ENCODE measurements around the gene RIN3. TPM values are rescaled to one million over a fixed set of nuclear protein-coding genes. Genes with fewer than 3 reads are reported as not detected.

RIN3 gene
- polyA plus RNA-seq, 4 donors, result 5.6 to 7.6 (median 6.7) TPM

DNA sequence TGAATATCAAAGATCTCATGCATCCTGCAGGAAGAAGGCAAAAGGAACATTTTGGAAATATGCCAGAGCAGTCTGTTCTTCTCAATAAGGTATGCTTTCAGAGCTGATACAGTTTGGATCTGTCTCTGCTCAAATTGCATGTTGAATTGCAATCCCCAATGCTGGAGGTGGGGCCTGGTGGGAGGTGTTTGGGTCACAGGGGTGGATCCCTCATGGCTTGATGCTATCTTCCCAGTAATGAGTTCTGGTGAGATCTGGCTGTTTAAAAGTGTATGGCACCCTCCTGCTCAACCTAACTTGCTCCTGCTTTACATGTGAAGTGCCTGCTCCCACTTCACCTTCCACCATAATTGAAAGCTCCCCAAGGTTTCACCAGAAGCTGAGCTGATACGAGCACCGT, 76.6 kb downstream of the RIN3 start:
- DNase-seq (ENCODE audit: low read depth in 4 of 4, low spot score in 2 of 4), result no peak

DNA sequence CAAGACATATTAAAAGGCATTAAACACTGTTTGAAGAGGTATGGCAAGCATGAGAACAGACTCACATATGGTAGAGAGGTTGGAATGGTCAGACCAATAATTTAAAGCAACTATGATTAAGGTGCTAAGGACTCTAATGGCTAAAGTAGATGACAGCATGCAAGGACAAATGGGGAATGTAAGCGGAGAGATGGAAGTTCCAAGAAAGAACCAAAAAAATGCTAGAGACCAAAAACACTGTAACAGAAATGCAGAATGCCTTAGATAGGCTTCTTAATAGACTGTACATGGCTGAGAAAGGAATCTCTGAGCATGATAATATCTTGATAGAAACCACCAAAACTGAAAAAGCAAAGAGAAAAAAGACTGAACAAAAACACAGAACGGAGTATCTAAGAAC, 77.4 kb downstream of the RIN3 start:
- no peak for DNase-seq (ENCODE audit: low read depth in 4 of 4, low spot score in 2 of 4)

DNA sequence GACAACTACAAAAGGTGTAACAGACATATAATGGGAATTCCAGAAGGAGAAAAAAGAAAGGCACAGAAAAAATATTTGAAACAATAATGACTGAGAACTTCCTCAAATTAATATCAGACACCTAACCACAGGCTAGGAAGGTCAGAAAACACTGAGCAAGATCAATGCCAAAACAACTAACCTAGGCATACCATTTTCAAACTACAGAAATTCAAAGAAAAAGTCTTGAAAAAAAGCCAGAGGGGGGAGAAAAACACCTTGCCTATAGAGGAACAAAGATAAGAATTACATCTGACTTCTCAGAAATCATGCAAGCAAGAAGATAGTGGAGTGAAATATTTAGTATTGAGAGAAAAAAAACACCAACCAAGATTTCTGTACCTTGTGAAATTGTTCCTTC, 77.8 kb downstream of the RIN3 start:
- no peak for DNase-seq (ENCODE audit: low read depth in 4 of 4, low spot score in 2 of 4)

DNA sequence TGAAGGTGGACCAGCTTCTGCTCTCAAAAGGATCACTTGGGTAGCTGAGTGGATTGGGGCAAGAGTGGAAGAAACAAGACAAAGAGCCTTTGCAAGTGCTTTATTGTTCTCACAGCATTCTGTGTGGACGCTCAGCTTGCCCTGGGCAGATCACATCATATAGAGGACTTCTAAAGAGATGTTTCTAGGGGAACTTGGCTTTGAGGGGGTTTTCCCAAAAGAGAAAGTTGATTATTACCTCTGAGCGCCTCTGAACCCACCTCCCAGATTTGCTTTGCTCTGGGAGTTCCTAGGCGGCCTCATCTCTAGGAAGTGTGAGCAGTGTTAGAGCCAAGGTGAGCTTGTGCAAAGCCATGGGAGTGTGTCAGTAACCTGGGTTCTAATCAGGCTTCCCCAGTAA, 81.7 kb downstream of the RIN3 start:
- DNase-seq (ENCODE audit: low read depth in 4 of 4, low spot score in 2 of 4), result no peak

DNA sequence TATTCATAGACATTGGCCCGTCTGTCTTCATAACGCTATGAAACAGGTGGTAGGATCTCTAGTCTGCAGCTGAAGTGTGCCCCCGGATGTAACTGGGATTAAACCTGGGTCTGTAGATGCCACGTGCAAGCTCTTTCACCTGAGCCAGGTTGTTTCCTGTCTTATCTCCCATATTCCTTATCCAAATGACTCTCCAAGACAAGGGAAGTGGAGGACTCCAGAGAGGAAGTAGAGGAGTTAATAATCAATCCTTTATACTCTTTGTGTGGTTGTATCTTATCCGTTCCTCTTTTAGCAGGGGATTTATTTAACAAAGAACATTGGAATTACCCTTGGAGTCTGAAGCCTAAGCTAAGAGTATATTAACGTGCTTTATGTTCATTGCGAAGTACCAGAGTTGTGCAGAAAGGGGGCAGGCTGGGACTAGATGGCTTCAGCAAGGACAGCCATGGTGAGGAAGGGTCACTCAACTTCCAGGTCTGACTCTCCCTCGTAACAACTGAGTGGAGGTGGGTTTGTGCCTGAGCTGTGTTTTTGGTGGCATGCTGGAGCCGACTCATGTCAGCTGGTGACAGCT, 82.8 kb downstream of the RIN3 start:
- no peak for DNase-seq (ENCODE audit: low read depth in 4 of 4, low spot score in 2 of 4)

DNA sequence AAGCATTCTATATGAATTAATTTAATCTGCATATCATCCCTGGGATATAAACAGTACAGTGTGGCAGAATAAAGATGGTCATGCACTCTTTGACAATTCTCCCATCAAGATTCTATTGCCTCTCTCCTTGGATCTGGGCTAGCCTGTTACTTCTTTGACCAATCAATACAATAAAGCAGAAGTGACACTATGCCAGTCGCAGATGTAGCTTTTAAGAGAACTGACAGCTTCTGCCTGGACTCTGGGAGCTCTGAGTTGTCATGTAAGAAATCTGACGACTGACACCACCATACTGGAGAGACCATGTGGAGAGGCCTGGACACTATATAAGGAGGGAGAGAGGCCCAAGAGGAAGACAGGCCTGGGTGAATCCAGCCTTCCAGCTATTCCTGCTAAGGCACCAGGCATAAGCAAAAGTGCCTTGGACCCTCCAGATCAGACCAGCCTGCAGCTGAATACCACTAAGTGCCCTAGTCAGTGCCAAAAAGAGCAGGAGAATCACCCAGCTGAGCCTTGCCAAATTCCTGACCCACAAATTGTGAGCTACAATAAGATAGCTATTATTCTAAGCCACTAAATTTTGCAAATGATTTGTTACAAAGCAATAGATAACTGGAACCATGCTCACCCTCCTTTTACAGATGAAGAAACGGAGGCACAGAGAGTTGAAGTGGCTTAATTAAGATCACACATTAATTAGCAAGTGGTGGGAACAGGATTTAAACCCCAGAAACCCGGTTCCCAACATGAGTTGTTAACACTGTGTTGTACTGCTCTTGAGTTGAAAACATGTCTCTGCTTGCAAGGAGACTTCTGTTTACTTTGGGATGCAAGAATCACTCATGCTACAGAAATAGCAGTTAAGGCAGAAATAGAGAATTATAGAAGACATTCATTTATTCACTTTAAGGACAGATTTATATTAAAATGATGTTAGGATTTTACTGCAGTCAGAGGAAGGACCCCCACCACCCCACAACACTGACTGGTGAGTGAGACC, 84.6 kb downstream of the RIN3 start:
- no peak for DNase-seq (ENCODE audit: low read depth in 4 of 4, low spot score in 2 of 4)

DNA sequence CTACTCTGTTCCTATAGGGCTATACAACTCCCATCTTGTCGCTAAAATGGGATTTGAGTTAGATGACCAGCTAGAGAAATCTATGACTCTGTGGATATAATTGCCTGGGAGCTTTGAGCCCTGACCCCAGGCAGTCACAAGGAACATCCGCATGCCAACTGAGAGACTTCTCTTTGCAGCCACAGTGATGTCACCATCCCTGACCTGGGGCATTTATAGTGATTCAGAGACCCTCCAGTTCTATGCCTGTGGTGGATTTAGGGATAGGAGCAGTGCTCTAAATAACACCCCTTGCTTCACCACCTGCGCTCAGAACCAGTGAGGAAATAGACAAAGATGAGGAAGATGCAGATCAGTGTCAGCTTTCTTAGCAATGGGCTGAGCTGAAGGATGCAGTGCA, 86.2 kb downstream of the RIN3 start:
- no peak for DNase-seq (ENCODE audit: low read depth in 4 of 4, low spot score in 2 of 4)

DNA sequence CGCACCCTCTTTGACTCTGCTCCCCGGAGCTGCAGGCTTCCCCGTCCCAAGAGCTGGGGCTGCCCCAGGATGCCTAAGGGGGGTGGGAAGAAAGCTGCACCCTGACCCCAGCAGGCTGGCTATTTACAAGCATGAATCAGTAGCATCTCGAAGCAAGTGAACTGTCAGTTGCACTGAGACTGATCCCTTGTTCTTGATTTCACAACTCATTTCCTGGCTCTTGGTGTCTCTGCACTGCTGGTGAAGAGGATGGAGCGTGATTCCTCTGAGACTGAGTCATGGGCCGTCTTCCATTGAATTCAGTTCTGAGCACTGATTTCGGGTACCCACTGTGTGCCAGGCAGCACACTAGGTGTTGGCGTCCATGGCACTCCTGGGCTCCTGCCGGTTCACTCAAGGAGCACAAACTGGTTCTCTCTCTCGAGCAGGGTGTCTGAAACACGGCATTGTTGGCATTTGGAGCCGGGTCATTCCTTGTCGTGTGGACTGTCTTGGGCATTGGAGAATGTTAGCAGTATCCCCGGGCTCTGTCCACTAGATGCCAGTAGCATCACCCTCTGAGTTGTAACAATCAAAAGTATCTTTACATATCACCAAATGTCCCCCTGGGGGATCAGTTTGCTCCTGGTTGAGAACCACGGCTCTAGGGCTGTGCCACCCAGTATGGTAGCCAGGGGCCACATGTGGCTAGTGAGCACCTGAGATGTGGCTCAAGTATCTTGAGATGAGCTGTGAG, 86.9 kb downstream of the RIN3 start:
- no peak for DNase-seq (ENCODE audit: low read depth in 4 of 4, low spot score in 2 of 4)

DNA sequence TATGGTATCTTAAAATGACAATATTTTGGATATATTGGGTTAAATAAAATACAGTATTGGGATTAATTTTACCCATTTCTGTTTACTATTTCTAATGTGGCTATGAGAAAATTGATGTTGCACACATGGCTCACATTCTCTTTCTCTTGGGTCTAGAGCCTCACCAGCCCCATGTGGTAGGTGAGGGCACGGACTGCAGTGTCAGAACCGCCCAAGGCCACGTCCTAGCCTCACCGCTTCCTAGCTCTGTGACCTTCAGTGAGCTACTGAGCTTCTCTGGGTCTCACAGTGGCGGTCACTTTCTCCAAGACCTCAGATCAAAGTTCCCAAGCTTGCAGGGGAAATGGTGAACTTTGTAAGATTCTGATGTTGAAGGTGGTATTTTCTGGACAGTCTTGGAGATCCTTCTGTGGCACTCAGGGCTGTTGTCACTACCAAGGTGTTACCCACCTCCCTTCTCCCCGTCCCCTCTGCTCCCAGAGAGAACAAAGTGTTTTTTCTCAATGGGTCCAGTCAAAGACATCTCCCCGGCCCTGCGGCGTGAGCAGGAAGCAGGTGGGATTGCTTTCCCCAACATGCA, 87.6 kb downstream of the RIN3 start:
- DNase-seq (ENCODE audit: low read depth in 4 of 4, low spot score in 2 of 4), result no peak

DNA sequence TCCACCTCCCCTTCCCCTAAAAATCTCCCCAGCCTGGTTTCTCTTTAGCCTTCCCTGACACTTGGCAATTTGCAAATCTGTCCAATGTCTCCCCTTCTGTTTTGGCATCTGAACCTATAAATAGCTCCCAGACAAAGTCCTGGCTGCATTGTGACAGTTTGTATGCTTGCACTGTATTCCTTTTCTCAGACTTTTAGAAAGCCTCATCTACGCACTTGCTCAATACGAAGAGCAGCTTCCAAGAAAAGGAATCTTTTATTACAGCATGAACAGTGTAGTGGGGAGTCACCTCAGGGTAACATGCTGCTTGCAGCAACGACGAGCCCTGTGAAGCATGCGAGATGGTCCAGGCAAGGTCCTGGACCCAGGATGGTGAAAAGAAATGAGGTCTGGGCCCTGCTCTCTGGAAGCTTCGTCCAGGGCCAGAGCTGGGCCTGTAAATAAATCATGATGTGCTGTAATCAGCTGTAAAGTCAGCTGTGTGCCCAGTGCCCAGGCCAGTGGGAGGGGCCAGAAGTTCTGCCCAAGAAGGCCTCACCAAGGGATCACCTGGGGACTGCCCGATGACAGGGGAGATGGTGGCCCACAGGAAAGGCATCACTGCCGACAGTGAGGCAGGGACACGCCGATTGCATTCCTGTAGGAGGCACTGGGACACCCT, 88.3 kb downstream of the RIN3 start:
- DNase-seq (ENCODE audit: low read depth in 4 of 4, low spot score in 2 of 4), result no peak

DNA sequence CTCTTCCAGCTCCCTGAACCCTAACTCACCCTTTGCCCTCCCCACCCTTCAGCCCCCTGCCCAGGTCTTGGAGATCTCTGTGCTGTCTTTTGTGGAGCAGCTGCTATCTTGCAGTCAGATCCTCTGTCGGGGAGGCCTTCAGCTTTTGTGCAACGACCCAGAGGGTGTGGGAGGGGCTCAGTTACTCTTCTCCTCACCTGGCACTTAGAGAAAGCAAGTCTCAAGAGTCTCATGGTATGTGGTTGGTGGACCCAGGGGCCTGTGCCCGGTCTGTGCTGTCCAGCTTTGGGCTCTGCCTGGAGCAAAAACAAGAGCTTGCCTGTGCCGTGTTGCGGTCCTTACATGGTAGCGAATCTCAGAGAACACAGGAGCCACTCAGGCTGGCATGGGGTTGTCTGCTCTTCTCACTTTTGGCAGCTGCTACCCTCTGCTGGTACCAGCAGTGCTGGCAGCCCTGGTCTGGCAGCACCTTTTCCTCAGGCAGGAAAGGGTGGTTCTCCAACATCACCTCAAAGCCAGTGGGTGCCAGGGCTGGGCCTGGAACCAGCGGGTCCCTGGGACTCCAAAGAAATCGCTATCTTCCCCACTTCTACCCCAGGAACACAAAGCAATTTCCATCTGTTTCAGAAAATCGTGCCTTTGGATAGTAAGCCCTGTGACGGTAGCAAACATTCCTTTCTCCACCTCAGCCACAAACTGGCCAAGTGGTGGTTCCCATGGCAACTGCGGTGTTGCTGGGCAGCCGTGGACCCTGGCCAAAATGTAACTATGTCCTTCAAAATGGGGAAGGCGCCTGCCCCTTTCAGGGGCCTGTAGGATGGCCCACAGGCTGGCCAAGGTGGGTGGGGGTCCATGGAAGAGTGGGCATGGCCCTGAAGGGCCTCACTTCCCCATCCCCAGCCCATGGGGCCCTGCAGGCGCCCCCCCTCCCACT, 90.0 kb downstream of the RIN3 start:
- DNase-seq (ENCODE audit: low read depth in 4 of 4, low spot score in 2 of 4), result no peak

DNA sequence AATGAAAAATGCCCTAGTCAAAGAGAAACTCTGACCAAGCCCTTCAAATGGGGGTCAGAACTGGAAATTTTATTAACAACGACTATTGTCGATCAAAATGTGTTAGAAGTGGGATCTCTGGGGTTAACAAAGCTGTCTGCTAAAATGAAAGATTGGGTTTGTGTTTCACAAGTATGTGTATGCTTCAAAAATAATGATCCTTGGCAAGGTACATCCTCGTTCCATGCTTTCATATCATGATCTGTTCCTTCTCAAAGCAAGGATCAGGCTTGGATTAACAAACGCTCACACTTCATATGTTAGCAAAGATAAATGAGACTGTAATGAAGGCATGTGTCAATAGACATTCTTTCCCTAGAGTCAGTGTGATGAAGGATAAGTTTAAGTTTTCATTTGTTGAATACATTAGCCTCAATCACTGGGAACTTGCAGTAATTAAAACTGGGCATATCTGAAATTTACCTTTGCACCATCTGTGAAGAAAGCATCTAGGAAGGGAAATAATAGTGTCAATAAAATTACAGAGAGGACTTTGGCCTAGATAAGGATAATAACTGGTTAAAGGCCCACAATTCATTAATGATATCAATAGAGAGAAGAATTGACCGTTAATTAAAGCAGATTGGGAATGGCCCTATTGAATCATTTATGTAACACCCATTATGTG, 91.8 kb downstream of the RIN3 start:
- DNase-seq (ENCODE audit: low read depth in 4 of 4, low spot score in 2 of 4), result no peak

DNA sequence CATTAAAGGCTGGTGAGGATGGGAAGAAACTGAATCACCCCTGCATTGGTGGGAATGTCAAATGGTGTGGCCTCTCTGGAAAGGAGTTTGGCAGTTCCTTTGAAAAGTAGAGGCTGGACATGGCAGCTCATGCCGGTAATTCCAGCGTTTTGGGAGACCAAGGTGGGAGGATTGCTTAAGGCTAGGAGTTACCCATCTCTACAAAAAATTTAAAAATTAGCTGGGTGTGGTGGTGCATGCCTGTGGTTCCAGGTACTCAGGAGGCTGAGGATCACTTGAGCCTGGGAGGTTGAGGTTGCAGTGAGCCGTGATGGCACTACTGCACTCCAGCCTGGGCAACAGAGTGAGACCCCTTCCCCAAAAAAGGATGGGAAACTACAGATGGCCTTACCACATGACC, 93.7 kb downstream of the RIN3 start:
- no peak for DNase-seq (ENCODE audit: low read depth in 4 of 4, low spot score in 2 of 4)

DNA sequence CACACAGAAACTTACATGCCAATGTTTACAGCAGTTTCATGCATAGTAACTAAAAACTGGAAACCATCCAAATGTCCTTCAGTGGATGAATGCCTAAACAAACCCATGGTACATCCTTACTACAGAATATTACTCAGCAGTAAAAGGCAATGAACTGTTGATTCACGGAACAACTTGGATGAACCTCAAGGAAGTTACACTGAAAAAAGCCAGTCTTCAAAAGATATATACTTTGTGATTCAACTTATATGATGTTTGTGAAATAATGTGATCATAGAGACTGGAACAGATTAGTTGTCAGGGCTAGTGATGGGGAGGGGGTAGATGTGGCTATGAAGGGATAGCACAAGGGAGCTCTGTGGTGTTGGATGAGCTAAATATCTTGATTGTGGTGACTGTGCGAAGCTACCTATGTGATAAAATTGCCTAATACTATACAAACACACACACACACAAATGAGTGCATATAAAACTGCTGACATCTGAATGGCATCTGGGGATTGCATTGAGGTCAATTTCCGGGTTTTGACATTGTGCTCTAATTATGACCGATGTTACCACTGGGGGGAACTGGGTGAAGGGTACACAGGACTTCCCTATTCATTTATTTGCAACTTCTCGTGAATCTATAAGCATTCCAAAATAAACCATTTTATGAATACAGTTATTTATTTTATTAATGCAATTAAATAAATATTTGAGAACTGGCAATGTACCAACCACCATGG, 94.3 kb downstream of the RIN3 start:
- DNase-seq (ENCODE audit: low read depth in 4 of 4, low spot score in 2 of 4), result no peak

DNA sequence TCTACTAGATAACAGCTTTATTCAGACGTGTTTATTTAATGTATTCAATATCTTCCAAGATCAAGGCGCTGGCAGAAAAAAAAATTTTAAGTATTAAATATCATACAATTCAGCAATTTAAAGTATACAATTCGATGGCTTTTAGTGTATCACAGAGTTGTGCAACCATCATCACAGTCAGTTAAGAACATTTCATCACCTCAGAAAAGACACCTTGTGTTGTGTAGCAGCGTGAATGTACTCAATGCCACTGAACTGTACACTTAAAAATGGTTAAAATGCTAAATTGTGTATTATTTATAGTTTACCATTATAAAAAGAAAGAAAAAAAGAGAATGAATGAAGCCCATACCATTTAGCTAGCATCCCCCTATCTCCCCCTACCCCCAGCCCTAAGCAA, 96.4 kb downstream of the RIN3 start:
- DNase-seq (ENCODE audit: low read depth in 4 of 4, low spot score in 2 of 4), result no peak

DNA sequence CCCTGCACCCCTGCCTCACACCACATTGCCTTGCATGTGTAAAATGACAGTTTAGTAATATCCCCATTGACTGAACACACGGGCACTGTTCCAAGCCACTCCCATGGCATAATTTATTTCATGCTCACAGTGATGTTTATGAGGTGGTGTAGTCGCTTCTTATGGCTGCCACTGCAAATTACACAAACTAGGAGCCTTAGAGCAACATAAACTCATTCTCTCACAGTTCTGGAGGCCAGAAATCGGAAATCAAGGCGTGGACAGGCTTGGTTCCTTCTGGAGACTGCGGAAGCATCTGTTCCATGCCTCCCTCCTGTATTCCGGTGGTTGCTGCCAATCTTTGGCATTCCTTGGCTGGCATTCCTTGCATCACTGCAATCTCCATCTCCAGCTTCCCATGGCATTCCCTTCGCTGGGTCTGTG, 97.3 kb downstream of the RIN3 start:
- no peak for DNase-seq (ENCODE audit: low read depth in 4 of 4, low spot score in 2 of 4)

DNA sequence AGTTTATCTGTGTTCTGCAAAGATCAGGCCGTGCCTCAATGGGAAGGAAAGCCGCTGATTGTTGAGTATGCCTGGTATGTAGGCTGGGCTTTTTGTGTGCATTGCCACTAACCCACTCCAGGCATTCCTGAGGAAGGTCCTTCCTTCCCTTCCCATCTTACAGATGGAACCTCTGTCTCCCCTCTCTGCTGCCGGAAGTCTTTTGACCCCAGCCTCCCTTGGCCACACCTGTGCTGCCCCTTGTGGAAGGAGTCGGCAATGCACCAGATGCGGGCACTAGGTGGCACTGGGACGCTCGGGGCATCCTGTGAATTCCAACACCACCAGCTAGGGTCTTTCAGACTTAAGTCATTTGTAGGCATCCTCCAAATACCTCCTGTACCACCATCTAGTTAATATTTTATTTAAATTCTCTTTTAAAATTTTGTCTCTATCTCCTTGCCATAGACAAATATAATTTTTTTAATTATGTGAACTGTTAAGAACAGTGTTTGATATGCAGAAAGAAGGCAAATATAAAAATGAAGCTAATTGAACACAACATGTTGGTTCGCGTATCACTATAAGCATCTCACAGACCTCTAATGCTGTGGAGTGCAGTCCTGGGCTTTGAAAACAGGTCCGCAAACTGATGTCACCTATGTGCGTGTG, 99.6 kb downstream of the RIN3 start:
- no peak for DNase-seq (ENCODE audit: low read depth in 4 of 4, low spot score in 2 of 4)
